ENCODE measurements around the gene ERFL. TPM values are rescaled to one million over a fixed set of nuclear protein-coding genes. Genes with fewer than 3 reads are reported as not detected.

The ERFL gene
- total and polyA plus RNA-seq, 2 experiments from 2014 or later, result 0.69 TPM; not detected in 1

DNA sequence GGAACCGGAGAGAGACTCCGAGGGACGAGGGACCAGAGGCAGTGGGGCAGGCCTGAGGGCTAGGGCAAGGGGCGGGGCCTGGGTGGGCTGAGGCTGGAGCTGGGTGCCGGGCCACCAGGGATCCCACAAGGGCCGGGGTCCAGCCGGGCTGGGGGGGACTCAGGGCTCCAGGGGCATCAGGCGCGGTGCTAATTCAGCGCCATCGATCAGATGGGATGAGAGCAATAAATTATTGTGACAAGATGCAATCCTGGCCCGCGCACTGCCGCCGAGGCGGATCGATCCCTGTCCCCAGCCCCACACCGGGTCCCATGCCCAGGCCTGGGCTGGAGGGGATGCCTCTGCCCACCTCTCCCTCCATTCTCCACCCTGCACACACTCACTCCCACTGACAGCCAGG is 5.7 kb downstream of the ERFL start:
- H3K27me3 ChIP-seq (ENCODE audit: insufficient read depth), result peaks cover 98% of the 10 kb centered on the region
- ATAC-seq, result peak; percentile 42
- H3K4me3 Mint-ChIP-seq, result peak overlapping the region; percentile 47; the same call in 2 of the 3 replicates

More for the DNA sequence above, 5.7 kb downstream of the ERFL start:
- no peaks in the 10 kb centered on the region for H3K79me2 ChIP-seq (replicated peaks; ENCODE audit: insufficient read depth)
- H3K27ac ChIP-seq (ENCODE audit: low read depth), result no peak overlapping the region
- H3K9me3 Mint-ChIP-seq, result peaks cover 3% of the 10 kb centered on the region; the same call in 1 of the 3 replicates
- no peak overlapping the region for H3K27ac Mint-ChIP-seq
- H3K36me3 Mint-ChIP-seq (ENCODE audit: low read depth), result no peaks in the 10 kb centered on the region; the same call in 2 of the 3 replicates
- peaks cover 9% of the 10 kb centered on the region; the same call in 1 of the 2 replicates for H3K4me1 ChIP-seq (ENCODE audit: insufficient read depth)
- peak overlapping the region; percentile 36; the same call in 1 of the 2 replicates for H3K4me3 ChIP-seq
- DNase-seq (ENCODE audit: low spot score), result no peak
- H3K4me1 Mint-ChIP-seq, result peaks cover 13% of the 10 kb centered on the region
- H3K9me2 ChIP-seq (ENCODE audit: insufficient read depth), result no peaks in the 10 kb centered on the region
- peaks cover 9% of the 10 kb centered on the region for H3F3A ChIP-seq (replicated peaks; ENCODE audit: low read depth)
- no peaks in the 10 kb centered on the region for H3K36me3 ChIP-seq (ENCODE audit: insufficient read depth)
- peak overlapping the region; percentile 73 for H3K4me2 ChIP-seq
- peaks cover 7% of the 10 kb centered on the region; the same call in 1 of the 2 replicates for H4K20me1 ChIP-seq (replicated peaks; ENCODE audit: insufficient read depth)
- TF ChIP-seq ZNF114 (CRISPR knock-in tag; IDR thresholded peaks at IDR 0.05), result no peak
- TF ChIP-seq, protein P1, sequence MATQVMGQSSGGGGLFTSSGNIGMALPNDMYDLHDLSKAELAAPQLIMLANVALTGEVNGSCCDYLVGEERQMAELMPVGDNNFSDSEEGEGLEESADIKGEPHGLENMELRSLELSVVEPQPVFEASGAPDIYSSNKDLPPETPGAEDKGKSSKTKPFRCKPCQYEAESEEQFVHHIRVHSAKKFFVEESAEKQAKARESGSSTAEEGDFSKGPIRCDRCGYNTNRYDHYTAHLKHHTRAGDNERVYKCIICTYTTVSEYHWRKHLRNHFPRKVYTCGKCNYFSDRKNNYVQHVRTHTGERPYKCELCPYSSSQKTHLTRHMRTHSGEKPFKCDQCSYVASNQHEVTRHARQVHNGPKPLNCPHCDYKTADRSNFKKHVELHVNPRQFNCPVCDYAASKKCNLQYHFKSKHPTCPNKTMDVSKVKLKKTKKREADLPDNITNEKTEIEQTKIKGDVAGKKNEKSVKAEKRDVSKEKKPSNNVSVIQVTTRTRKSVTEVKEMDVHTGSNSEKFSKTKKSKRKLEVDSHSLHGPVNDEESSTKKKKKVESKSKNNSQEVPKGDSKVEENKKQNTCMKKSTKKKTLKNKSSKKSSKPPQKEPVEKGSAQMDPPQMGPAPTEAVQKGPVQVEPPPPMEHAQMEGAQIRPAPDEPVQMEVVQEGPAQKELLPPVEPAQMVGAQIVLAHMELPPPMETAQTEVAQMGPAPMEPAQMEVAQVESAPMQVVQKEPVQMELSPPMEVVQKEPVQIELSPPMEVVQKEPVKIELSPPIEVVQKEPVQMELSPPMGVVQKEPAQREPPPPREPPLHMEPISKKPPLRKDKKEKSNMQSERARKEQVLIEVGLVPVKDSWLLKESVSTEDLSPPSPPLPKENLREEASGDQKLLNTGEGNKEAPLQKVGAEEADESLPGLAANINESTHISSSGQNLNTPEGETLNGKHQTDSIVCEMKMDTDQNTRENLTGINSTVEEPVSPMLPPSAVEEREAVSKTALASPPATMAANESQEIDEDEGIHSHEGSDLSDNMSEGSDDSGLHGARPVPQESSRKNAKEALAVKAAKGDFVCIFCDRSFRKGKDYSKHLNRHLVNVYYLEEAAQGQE (IDR thresholded peaks at IDR 0.05; ENCODE audit: unreplicated experiment), result no peak
- TF ChIP-seq, protein P2, sequence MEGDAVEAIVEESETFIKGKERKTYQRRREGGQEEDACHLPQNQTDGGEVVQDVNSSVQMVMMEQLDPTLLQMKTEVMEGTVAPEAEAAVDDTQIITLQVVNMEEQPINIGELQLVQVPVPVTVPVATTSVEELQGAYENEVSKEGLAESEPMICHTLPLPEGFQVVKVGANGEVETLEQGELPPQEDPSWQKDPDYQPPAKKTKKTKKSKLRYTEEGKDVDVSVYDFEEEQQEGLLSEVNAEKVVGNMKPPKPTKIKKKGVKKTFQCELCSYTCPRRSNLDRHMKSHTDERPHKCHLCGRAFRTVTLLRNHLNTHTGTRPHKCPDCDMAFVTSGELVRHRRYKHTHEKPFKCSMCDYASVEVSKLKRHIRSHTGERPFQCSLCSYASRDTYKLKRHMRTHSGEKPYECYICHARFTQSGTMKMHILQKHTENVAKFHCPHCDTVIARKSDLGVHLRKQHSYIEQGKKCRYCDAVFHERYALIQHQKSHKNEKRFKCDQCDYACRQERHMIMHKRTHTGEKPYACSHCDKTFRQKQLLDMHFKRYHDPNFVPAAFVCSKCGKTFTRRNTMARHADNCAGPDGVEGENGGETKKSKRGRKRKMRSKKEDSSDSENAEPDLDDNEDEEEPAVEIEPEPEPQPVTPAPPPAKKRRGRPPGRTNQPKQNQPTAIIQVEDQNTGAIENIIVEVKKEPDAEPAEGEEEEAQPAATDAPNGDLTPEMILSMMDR (conservative IDR thresholded peaks at IDR 0.05; ENCODE audit: low read depth in 2 of 2), result no peak
- TF ChIP-seq EZH2 (IDR thresholded peaks at IDR 0.05; ENCODE audit: low read depth, unreplicated experiment), result no peak
- TF ChIP-seq POLR2AphosphoS5 (IDR thresholded peaks at IDR 0.05; ENCODE audit: low read depth), result no peak
- TF ChIP-seq, protein P3, sequence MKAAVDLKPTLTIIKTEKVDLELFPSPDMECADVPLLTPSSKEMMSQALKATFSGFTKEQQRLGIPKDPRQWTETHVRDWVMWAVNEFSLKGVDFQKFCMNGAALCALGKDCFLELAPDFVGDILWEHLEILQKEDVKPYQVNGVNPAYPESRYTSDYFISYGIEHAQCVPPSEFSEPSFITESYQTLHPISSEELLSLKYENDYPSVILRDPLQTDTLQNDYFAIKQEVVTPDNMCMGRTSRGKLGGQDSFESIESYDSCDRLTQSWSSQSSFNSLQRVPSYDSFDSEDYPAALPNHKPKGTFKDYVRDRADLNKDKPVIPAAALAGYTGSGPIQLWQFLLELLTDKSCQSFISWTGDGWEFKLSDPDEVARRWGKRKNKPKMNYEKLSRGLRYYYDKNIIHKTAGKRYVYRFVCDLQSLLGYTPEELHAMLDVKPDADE (IDR thresholded peaks at IDR 0.05), result no peak
- no peak for TF ChIP-seq STAT1 (IDR thresholded peaks at IDR 0.05; ENCODE audit: unreplicated experiment)
- no peak for TF ChIP-seq CREB1 (CRISPR knock-in tag; IDR thresholded peaks at IDR 0.05; ENCODE audit: low read depth)
- TF ChIP-seq NANOG (IDR thresholded peaks at IDR 0.05; ENCODE audit: borderline replicate concordance), result no peak
- no peak for TF ChIP-seq EZH2phosphoT487 (IDR thresholded peaks at IDR 0.05; ENCODE audit: unreplicated experiment)
- TF ChIP-seq ZNF331 (CRISPR knock-in tag; IDR thresholded peaks at IDR 0.05; ENCODE audit: low read depth), result no peak
- TF ChIP-seq JUNB (IDR thresholded peaks at IDR 0.05; ENCODE audit: unreplicated experiment), result no peak
- TF ChIP-seq, protein P4, sequence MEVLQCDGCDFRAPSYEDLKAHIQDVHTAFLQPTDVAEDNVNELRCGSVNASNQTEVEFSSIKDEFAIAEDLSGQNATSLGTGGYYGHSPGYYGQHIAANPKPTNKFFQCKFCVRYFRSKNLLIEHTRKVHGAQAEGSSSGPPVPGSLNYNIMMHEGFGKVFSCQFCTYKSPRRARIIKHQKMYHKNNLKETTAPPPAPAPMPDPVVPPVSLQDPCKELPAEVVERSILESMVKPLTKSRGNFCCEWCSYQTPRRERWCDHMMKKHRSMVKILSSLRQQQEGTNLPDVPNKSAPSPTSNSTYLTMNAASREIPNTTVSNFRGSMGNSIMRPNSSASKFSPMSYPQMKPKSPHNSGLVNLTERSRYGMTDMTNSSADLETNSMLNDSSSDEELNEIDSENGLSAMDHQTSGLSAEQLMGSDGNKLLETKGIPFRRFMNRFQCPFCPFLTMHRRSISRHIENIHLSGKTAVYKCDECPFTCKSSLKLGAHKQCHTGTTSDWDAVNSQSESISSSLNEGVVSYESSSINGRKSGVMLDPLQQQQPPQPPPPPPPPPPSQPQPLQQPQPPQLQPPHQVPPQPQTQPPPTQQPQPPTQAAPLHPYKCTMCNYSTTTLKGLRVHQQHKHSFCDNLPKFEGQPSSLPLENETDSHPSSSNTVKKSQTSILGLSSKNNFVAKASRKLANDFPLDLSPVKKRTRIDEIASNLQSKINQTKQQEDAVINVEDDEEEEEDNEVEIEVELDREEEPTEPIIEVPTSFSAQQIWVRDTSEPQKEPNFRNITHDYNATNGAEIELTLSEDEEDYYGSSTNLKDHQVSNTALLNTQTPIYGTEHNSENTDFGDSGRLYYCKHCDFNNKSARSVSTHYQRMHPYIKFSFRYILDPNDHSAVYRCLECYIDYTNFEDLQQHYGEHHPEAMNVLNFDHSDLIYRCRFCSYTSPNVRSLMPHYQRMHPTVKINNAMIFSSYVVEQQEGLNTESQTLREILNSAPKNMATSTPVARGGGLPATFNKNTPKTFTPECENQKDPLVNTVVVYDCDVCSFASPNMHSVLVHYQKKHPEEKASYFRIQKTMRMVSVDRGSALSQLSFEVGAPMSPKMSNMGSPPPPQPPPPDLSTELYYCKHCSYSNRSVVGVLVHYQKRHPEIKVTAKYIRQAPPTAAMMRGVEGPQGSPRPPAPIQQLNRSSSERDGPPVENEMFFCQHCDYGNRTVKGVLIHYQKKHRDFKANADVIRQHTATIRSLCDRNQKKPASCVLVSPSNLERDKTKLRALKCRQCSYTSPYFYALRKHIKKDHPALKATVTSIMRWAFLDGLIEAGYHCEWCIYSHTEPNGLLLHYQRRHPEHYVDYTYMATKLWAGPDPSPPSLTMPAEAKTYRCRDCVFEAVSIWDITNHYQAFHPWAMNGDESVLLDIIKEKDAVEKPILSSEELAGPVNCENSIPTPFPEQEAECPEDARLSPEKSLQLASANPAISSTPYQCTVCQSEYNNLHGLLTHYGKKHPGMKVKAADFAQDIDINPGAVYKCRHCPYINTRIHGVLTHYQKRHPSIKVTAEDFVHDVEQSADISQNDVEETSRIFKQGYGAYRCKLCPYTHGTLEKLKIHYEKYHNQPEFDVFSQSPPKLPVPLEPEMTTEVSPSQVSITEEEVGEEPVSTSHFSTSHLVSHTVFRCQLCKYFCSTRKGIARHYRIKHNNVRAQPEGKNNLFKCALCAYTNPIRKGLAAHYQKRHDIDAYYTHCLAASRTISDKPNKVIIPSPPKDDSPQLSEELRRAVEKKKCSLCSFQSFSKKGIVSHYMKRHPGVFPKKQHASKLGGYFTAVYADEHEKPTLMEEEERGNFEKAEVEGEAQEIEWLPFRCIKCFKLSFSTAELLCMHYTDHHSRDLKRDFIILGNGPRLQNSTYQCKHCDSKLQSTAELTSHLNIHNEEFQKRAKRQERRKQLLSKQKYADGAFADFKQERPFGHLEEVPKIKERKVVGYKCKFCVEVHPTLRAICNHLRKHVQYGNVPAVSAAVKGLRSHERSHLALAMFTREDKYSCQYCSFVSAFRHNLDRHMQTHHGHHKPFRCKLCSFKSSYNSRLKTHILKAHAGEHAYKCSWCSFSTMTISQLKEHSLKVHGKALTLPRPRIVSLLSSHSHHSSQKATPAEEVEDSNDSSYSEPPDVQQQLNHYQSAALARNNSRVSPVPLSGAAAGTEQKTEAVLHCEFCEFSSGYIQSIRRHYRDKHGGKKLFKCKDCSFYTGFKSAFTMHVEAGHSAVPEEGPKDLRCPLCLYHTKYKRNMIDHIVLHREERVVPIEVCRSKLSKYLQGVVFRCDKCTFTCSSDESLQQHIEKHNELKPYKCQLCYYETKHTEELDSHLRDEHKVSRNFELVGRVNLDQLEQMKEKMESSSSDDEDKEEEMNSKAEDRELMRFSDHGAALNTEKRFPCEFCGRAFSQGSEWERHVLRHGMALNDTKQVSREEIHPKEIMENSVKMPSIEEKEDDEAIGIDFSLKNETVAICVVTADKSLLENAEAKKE (CRISPR knock-in tag; IDR thresholded peaks at IDR 0.05), result no peak
- H2AFZ ChIP-seq, result no peak overlapping the region
- peaks cover 10% of the 10 kb centered on the region for H3K27me3 Mint-ChIP-seq (ENCODE audit: insufficient read depth, low read depth, poor library complexity)

Measured in GM23338 (cell line).